Glutamatergic neuron (in vitro differentiated cells): ENCODE results near the gene PIP5K1C. TPM values are rescaled to one million over a fixed set of nuclear protein-coding genes. Genes with fewer than 3 reads are reported as not detected.

Source experiments
- DNase-seq: peaks from one replicate; pipeline ENCODE4 v3.0.0; 2022
- H3K27ac Mint-ChIP-seq: one replicate; pipeline ENCODE4 v1.8.0; 2020; ENCODE audit warnings: mild to moderate bottlenecking, mixed read lengths, inconsistent platforms; ENCODE audit not compliant: unreplicated experiment
- H3K27me3 Mint-ChIP-seq: one replicate; pipeline ENCODE4 v1.8.0; 2020; ENCODE audit warnings: mild to moderate bottlenecking, moderate library complexity, mixed read lengths, inconsistent platforms; ENCODE audit not compliant: unreplicated experiment
- H3K36me3 Mint-ChIP-seq: one replicate; pipeline ENCODE4 v1.8.0; 2020; ENCODE audit warnings: mild to moderate bottlenecking, mixed read lengths, inconsistent platforms; ENCODE audit not compliant: unreplicated experiment
- H3K4me1 Mint-ChIP-seq: one replicate; pipeline ENCODE4 v1.8.0; 2020; ENCODE audit warnings: mild to moderate bottlenecking, low read depth, mixed read lengths, inconsistent platforms; ENCODE audit not compliant: unreplicated experiment
- H3K4me3 Mint-ChIP-seq: one replicate; pipeline ENCODE4 v1.8.0; 2020; ENCODE audit warnings: mild to moderate bottlenecking, mixed read lengths, inconsistent platforms; ENCODE audit not compliant: unreplicated experiment
- H3K9me3 Mint-ChIP-seq: one replicate; pipeline ENCODE4 v1.8.0; 2020; ENCODE audit warnings: mild to moderate bottlenecking, moderate library complexity, mixed read lengths, inconsistent platforms; ENCODE audit not compliant: unreplicated experiment
- total RNA-seq: library from RNA; stranded (reverse); fragmentation: NEBNext Ultra II Directional; extraction: Animal tissue kit (Norgen Biotek cat#: 25700); gene quantifications from one replicate; pipeline ENCODE4 v1.2.1, GENCODE V29; 2021; ENCODE audit not compliant: unreplicated experiment
- TF ChIP-seq, protein P1 (sequence below): fragments of 200-600 bp; sonication (generic); IDR thresholded peaks from one replicate; pipeline ENCODE4 v1.5.0; 2021; ENCODE audit not compliant: partially characterized antibody, unreplicated experiment

The PIP5K1C gene
- total RNA-seq, 1 donor from 2014 or later: 169 TPM

DNA sequence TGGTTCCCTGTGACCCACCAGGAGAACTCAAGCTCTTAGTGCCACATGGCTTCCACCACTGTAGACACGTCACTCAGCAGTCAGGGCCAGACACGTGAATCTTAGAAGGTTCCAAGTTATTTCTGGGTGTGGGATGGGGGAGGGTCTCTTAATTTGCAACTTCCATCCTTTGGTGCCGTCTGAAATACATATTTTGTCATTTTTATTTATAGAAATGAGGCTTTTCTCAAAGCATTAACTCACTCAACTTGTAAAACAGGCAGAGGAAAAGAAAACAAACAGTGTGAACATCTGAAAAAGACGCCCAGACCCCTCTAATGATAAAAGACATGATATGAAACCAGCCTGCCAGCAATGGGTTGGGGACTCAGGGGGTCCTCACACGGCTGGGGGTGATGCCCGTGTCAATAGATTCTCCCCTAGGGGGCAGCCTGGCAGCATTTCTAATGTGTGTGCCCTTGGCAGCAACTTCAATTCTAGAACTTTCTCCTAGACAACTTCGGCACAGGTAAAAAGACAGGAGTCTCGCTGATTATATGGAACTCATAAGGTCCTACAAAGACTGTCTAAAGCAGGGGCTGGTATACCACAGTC lies 15.4 kb downstream of the PIP5K1C start:
- H3K27ac Mint-ChIP-seq: peak overlapping the region; percentile 98

DNA sequence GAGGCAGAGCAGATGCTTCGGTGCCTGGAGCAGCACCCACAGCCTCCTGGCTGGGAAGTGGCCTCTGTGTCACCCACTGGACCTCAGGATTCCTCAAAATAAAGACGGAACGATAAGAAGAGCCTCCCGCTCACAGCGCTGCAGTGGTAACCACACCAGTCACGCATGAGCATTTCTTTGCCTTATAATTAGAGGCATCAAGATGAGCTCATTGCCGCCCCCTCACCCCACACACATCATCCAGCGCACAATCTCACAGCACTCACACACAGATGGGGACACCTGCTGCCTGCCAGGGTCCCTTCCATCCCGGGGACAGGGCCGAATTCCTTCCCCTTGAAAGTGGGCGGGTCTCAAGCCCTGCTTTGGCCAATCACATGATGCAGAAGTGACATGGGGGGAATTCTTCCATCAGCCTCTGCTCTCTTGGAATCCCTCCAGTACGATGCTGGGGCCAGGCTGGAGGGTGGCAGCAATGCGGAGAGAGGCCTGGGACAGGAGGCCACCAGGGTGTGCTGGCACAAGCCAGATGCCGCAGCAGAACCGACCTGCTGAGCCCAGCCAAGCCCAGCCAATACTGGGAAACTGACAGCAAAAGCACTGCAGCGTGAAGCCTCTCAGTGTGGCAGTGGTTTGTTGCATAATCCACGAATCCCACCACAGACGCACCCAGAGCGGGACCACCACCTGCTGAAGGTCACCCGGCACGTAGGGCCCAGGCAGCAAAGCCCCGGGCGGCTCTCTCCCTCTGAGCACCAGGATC lies 16.0 kb downstream of the PIP5K1C start:
- H3K4me1 Mint-ChIP-seq: peaks cover 34% of the 10 kb centered on the region
- TF ChIP-seq, protein P1, sequence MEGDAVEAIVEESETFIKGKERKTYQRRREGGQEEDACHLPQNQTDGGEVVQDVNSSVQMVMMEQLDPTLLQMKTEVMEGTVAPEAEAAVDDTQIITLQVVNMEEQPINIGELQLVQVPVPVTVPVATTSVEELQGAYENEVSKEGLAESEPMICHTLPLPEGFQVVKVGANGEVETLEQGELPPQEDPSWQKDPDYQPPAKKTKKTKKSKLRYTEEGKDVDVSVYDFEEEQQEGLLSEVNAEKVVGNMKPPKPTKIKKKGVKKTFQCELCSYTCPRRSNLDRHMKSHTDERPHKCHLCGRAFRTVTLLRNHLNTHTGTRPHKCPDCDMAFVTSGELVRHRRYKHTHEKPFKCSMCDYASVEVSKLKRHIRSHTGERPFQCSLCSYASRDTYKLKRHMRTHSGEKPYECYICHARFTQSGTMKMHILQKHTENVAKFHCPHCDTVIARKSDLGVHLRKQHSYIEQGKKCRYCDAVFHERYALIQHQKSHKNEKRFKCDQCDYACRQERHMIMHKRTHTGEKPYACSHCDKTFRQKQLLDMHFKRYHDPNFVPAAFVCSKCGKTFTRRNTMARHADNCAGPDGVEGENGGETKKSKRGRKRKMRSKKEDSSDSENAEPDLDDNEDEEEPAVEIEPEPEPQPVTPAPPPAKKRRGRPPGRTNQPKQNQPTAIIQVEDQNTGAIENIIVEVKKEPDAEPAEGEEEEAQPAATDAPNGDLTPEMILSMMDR: no peak
- peak overlapping the region; percentile 71 for H3K4me3 Mint-ChIP-seq
- H3K27ac Mint-ChIP-seq: peak overlapping the region; percentile 98
- H3K27me3 Mint-ChIP-seq: peaks cover 25% of the 10 kb centered on the region
- DNase-seq: peak; percentile 89
- H3K36me3 Mint-ChIP-seq: no peaks in the 10 kb centered on the region
- H3K9me3 Mint-ChIP-seq: peaks cover 28% of the 10 kb centered on the region

More for the DNA sequence above, 15.4 kb downstream of the PIP5K1C start:
- Mint-ChIP-seq H3K9me3 (peaks cover 28% of the 10 kb centered on the region), H3K27me3 (peaks cover 28% of the 10 kb centered on the region), H3K4me3 (no peak overlapping the region), H3K4me1 (peaks cover 37% of the 10 kb centered on the region), H3K36me3 (no peaks in the 10 kb centered on the region)
- TF ChIP-seq, protein P1: no peak
- DNase-seq: no peak

DNA sequence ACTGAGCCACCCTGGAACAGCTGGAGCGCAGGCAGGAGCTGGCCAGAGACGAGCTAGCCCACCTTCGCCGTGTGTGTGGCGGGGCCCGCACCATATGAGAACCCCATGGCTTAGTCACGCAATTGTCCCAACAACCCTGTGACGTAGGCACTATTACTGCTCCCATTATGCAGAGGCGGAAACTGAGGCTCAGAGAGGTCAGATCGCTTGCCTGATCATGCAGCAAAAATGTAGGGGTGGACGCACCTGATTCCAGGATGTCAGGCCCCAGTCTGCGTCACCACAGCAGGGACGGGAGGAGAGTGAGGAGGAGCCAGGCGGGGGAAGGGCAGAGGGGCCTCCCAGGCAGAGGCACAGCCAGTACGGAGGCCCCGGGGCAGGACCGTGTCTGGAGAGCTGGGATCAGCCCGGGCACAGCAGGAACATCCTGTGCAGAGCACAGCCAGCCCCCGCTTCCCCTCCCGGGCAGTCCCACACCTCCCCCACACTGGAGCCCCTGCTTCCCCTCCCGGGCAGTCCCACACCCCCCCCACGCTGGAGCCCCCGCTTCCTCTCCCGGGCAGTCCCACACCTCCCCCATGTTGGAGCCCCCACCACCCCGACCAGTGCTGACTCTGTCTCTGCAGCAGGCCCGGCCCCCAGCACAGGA lies 16.7 kb downstream of the PIP5K1C start:
- H3K27me3 Mint-ChIP-seq: peaks cover 25% of the 10 kb centered on the region
- H3K36me3 Mint-ChIP-seq: no peaks in the 10 kb centered on the region
- peaks cover 33% of the 10 kb centered on the region for H3K4me1 Mint-ChIP-seq
- peak; percentile 83 for DNase-seq
- peak overlapping the region; percentile 98 for H3K27ac Mint-ChIP-seq
- TF ChIP-seq, protein P1: no peak
- peaks cover 28% of the 10 kb centered on the region for H3K9me3 Mint-ChIP-seq
- H3K4me3 Mint-ChIP-seq: peak overlapping the region; percentile 71

DNA sequence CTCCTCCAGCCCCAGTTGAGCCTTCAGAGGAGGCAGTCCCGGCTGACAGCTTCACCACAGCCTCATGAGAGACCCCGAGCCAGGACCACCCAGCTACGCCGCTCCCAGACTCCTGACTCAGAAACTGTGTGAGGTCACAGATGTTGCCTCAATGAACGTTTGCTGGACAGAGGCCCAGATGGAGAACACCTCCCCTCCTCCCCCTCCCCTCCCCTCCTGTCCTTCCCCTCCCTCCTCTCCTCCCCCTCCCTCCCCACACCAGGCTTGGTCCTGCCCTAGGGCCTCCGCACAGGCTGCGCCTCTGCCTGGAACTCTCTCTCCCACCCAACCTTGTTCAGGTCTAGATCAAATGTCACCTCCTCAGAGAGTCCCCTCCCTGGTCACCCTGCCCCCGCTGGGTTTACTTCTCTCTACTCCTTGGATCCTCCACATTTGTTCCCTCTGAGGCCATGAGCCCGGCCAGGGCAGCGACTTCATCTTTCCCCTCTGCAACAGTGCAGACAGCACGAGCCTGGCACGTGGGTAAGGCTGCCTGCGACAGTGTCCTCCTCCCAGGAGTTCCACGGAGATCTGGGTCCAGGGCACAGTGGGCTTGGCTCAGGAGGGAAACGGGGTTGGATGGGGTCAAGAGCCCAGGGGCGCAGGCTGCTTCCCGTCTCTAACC lies 17.4 kb downstream of the PIP5K1C start:
- H3K27ac Mint-ChIP-seq: peak overlapping the region; percentile 98
- no peaks in the 10 kb centered on the region for H3K36me3 Mint-ChIP-seq
- H3K9me3 Mint-ChIP-seq: peaks cover 27% of the 10 kb centered on the region
- peaks cover 25% of the 10 kb centered on the region for H3K27me3 Mint-ChIP-seq
- TF ChIP-seq, protein P1: no peak
- H3K4me3 Mint-ChIP-seq: peak overlapping the region; percentile 67
- H3K4me1 Mint-ChIP-seq: peaks cover 31% of the 10 kb centered on the region
- DNase-seq: peak; percentile 76
